CD4-positive, alpha-beta T cell treated with Interferon alpha-2 for 1 hour (primary cell): ENCODE results near the gene UVRAG.

Experiments
- DNase-seq, 2 donors: peaks; one replicate each; pipeline ENCODE4 v3.0.0-alpha.2; 2020 to 2022

UVRAG gene

DNA sequence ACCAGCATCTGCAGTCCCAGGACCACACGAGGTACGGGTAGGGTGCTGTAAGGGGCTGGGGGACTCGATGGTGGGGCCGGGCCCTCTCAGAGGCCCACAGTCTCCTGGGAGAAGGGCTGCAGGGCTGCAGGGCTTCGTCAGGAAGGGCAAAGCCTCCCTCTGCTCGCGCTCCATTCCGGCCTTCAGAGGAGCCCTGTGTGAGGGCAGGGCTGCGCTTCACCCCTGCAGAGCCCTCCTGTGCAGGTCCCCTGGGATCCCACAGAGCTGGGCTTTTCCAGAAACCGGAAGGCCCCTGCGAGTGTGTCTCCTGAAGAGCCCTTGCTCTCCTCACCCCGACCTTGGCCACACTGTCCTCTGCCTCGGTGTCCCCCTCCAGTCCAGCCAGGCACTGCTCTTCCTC is 364.1 kb downstream of the UVRAG start:
- DNase-seq = no peak

DNA sequence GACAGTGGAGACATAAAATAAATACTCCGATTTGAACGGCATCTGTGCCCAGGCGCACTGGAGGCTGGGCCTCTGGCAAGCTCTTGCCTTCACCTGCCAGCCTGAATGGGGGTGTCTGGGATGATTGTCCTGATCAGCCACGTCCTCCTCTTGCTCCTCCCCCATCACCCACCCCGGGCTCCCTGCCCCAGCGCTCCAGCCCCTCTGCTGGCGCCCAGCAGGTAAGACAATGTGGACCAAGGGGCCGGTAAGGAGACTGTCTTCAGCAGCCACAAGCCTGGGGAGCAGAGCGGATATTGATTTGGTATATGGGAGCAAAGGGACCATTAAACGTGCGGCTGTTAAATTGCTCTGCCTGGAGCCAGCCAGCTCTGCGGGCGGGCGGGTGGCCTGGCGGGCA is 366.4 kb downstream of the UVRAG start:
- DNase-seq = no peak

DNA sequence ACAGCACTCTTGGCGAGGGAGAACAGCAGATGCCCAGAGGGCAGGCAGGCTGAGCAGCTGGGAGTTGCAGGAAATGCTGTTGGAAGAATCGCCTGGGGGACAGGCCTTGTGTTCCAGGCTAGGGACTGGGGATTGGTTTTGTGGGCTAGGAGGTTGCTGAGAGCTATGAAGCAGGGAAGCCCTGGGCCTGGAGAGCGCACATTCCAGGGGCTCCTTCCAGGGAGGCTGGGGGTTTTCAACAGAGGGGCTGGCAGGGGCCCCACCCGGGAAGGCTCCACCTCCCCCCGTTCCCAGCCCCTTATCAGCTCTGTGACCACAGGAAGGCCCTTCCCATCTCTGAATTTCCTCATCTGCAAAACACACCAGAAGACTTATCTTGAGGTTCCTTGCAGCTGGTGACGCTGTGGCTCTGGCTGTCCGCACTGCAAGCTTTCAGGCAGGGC is 369.6 kb downstream of the UVRAG start:
- no peak for DNase-seq

DNA sequence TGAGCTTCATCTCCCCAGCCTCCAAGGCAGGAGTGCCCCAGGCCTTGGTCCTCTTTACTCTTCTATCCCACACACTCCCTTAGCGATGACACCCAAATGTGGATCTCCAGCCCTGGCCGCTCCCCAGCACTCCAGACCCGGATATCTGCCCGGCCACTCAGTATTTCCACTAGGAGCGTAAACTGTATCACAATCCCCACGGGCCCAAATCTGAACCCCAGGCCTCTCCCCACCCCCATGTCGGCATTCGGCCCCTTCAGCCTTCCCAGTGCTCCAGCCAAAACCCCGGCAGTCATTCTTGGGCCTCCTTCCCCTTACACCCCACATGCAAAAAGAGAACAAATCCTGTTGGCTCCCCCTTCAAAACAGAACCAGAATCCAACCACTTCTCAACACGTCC is 370.5 kb downstream of the UVRAG start:
- DNase-seq = no peak

DNA sequence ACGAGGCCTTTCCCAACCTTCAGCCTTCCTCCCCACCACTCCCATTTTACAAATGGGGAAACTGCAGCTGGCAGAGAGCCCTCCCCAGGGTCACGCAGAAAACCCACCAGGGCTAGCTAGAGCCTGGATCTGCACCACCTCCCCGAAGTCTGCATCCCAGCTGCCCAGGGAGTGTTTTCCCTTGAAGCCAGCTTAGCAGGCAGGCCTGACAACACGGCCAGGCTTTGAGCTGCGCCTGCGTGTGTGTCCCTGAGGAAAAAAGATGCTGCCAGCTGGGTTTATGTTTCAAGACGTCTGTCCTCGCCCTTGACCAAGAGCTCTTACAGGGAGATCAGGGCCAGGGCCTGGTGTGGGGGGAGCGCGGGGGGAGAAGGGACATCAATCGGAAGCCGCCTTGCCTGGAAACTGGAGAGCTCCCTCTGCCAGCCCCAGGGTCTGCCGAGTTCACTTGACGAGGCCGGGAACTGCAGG is 371.0 kb downstream of the UVRAG start:
- DNase-seq = no peak

DNA sequence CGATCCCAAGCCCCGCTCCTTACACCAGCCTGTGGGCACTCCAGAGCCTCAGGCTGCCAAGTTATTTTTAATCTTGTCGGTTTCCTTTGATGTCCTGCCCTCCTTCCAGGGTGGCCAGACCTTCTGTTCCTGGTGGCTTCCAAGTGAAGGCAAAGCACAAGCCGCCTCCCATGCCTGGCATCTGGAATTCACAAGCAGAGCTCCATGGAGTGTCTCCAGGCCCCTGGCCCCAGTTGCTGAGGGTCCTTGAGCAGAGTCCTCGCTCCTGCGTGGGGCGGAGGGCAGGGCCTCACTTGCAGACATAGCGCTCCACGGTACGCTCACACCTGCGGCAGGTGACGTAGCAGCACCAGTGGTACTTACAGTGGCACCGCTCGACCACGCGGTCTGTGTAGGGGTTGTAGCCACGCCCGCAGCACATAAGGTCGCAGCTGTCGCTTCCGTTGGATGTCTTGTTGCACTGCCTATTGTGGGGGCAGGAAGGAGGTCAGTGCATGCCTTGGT is 371.8 kb downstream of the UVRAG start:
- DNase-seq = no peak

DNA sequence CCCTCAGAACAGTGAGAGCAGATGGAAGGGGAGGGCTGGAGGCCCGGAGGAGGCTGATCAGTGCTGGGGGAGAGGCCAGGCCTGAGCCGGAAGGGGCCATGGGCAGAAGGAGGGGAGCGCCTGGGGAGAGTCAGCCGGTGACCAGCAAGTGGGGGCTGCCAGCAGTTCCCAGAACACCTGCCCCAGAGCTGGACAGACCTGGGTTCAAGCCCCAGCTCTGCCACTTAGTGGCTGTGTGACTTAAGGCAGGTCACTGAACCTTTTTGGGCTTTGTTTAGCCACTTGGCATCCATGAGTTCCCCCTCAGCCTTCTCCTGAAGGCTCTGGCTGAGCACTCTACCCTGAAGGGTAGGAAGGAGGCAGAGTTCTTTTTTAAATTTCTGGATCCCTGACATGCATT is 373.9 kb downstream of the UVRAG start:
- DNase-seq = no peak

DNA sequence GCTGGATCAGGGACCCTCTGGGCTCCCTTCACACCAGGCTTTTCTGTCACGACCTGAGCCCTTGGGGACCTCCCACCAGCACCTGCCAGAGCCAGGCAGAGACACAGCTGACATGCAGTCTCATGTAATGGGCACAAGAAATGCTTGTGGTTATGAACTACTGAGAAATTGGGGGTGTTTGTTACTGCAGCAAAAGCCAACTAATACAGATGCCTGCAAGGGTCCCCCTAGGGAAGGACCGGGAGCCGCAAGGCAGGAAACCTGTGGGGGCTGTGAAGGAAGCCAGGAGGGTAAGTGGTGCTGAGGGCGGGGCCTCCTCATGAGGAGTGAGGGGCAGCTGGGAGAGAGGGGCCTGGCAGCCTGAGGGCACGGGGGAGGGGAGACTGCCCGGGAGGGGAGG is 374.7 kb downstream of the UVRAG start:
- no peak for DNase-seq

DNA sequence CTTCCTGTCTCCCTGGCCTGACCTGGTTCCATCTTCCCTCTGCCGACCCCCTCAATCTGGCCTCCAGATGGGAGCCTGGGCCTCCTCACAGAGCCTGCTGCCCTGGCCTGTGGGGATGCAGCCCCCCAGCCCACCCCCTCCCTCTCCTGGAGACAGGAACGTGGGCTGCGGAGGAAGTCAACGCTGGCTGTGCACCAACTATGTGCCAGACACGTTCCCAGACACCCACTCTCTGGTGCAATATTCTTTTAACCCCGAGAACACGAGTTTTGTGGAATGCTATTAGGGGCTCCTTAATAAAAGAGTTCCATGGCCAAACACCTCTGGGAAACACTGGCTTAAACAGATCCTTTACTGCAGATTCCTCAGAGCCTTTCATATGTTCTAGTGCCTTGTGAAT is 375.4 kb downstream of the UVRAG start:
- no peak for DNase-seq
